Subcutaneous adipose tissue (tissue), 4 donors: ENCODE measurements around the gene SURF1. TPM values are rescaled to one million over a fixed set of nuclear protein-coding genes. Genes with fewer than 3 reads are reported as not detected.

Experiments used
- total RNA-seq, 4 donors: library from RNA; depleted of rRNA; stranded (reverse); fragments of >200 nt; gene quantifications; one replicate each; pipeline ENCODE4 v1.1.0, GENCODE V29; 2016
- TF ChIP-seq, protein P1 (sequence below): fragments of 450-650 bp; IDR thresholded peaks from one replicate; pipeline ENCODE4 v1.5.1; 2016; ENCODE audit warnings: low read depth, mild to moderate bottlenecking, control low read depth, antibody characterized with exemption, moderate library complexity

The SURF1 gene
- total RNA-seq, 4 donors from 2014 or later, result 42.7 to 62.5 (median 59.4) TPM

DNA sequence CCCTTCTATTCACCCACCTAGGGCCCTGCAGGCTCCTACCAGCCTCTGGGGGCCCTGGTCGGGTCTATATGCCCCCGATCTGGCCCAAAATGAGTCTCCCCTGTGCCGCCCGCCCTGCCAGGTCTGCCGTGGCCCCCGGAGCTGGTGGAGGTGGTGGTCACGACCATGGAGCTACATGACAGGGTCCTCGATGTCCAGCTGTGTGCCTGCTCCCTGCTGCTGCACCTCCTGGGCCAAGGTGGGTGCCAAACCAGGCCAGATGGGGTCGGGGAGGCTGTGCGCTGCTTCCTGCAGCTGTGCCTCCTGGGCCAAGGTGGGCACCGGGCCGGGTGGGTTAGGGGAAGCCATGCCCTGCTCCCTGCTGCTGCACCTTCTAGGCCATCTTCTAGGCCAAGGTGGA, 44.0 kb upstream of the SURF1 start:
- TF ChIP-seq, protein P1, sequence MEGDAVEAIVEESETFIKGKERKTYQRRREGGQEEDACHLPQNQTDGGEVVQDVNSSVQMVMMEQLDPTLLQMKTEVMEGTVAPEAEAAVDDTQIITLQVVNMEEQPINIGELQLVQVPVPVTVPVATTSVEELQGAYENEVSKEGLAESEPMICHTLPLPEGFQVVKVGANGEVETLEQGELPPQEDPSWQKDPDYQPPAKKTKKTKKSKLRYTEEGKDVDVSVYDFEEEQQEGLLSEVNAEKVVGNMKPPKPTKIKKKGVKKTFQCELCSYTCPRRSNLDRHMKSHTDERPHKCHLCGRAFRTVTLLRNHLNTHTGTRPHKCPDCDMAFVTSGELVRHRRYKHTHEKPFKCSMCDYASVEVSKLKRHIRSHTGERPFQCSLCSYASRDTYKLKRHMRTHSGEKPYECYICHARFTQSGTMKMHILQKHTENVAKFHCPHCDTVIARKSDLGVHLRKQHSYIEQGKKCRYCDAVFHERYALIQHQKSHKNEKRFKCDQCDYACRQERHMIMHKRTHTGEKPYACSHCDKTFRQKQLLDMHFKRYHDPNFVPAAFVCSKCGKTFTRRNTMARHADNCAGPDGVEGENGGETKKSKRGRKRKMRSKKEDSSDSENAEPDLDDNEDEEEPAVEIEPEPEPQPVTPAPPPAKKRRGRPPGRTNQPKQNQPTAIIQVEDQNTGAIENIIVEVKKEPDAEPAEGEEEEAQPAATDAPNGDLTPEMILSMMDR, result no peak

DNA sequence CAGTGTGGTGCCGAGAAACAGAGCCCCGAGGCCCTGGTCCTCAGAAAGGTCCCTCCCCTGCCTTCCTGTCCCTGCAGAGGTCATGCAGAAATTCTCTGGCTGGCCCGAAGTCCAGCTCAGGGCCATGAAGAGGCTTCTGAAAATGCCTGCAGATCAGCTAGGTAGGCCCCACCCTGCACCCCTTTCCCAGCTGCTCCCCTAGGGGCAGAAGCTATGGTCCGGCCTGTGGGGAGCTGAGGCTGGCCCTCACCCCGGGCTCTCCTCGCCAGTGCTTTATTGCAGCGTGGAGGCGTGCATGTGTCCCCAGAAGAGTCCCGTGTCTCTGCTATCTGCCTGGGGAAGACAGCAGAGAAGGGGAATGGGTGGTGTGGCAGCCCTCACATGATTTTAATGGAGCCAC, 41.6 kb upstream of the SURF1 start:
- TF ChIP-seq, protein P1, result no peak

DNA sequence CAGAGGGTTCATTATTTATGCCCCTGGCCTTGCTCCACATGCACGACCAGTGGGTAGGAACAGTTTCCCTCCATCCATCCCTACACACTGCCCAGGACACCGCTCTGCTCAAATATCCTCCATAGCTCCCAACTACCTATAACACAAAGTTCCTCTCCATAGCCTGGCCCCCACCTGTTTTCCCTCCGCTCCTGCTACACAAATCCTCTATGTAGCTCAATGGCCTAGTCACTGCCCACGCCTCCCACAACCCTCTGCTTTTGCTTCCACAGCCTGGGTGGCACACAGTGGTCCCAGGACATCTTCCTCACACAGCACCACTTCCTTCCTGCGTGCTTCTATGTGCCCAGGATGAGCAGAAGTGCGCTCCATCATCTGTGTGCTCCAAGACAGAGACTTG, 41.1 kb upstream of the SURF1 start:
- TF ChIP-seq, protein P1, result no peak

DNA sequence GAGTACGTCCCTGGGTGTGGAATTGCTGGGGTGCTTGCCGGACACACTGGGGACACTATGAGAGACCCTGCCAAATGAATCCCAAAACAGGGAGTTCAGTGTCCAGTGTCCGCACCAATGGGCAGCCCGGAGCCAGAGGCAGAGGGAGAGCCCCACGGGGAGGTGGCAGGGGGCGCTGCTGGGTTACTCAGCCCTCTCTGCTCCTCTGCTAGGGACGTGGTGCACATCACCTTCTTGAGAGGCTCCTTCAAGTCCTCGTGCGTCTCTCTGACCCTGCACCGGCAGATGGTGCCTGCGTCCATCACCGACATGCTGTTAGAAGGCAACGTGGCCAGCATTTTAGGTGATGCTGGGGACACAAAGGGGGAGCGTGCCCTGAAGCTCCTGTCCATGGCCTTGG, 40.7 kb upstream of the SURF1 start:
- TF ChIP-seq, protein P1, result no peak

DNA sequence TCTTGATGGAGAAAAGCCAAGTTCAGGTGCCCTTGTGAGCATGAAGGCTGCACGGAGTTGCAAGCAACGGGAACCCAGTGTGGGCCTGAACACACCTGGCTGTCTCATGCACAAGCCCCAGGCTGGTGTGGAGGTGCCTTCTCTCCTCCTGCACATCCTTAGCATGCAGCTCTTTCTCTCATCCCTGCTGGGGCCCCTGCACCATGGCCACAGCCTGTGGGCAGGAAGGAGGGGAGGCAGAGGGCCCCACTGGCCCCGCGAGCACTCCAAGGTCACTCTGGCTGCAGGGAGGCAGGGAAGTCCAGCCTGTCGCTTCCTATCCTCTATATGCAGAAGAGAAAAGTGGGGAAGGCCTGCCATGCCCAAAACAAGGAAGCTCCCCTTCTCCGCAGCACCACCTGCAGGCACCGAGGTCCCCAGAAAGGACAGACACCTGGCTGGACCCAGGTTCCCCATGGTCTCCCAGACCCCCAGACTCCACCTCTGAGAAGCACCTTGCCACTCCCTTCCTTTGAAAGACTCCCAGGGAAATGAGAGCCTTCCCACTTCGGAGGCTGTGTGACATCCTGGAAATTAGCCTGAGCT, 38.5 kb upstream of the SURF1 start:
- TF ChIP-seq, protein P1, result no peak

DNA sequence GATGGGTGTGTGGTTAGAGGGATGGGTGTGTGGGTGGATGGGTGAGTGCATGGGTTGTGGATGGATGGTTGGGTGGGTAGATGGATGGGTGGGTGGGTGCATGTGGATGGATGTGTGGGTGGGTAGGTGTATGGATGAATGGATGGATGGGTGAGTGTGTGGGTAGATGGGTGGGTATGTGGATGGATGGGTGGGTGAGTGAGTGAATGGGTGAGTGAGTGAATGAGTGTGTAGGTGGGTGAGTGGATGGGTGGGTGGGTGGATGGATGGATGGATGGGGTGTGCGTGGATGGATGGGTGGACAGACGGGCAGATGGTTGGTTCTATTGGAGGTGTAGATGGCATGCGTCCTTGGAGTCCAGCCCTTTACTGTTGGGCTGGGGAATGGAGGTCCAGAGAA, 37.1 kb upstream of the SURF1 start:
- TF ChIP-seq, protein P1, result no peak

DNA sequence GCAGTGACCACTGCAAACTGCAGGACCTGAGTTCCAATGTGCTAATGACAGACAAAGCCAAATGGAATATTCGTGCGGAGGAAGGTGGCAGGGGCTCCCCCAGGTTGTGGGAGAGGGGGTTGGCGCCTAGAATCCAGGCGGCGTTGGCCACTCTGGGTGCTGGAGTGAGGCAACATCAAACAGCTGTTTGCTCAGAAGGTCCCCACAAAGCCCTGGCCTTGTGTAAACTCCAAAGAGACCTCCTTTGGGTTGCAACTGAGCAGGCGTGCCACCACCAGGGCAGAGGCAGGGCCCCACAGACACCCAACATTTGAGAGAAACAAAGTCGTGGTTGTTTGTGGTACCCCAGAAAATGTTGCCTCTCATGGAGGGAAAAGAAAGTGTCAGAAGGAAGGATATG, 34.4 kb upstream of the SURF1 start:
- TF ChIP-seq, protein P1, result no peak
